HEK293T (cell line): Measurements from ENCODE around the gene MPV17L2.

Experiments used
- CTCF ChIA-PET: fragments of 350-600 bp; formaldehyde crosslinking; extraction: SDS; loops from one replicate; lab custom pipeline; 2021; ENCODE audit warnings: antibody characterized with exemption, inconsistent platforms; lab: Yijun Ruan, JAX
- POLR2A ChIA-PET: fragments of 350-600 bp; formaldehyde crosslinking; extraction: SDS; loops from one replicate; lab custom pipeline; 2020; ENCODE audit warnings: antibody characterized with exemption, inconsistent platforms; lab: Yijun Ruan, JAX
- DNase-seq: peaks from one replicate; pipeline ENCODE4 v3.0.0; 2012; ENCODE audit warnings: mixed read lengths; ENCODE audit errors: extremely low spot score
- ARNT ChIP-seq: fragments of 450-650 bp; IDR thresholded peaks from 2 replicates; pipeline ENCODE4 v1.6.1; 2017; ENCODE audit warnings: mild to moderate bottlenecking
- BHLHE40 ChIP-seq: fragments of 450-650 bp; IDR thresholded peaks from 2 replicates; pipeline ENCODE4 v1.6.1; 2016; ENCODE audit warnings: mild to moderate bottlenecking, moderate library complexity, borderline replicate concordance
- CTBP1 ChIP-seq: fragments of 450-650 bp; IDR thresholded peaks from 2 replicates; pipeline ENCODE4 v1.6.1; 2016; ENCODE audit warnings: borderline replicate concordance
- ELF4 ChIP-seq: fragments of 450-650 bp; IDR thresholded peaks from 2 replicates; pipeline ENCODE4 v1.6.1; 2017; ENCODE audit warnings: antibody characterized with exemption
- FOXA1 ChIP-seq: fragments of 450-650 bp; IDR thresholded peaks from 2 replicates; pipeline ENCODE4 v1.6.1; 2016; ENCODE audit warnings: mild to moderate bottlenecking
- FOXK2 ChIP-seq: fragments of 450-650 bp; IDR thresholded peaks from 2 replicates; pipeline ENCODE4 v1.6.1; 2016; ENCODE audit warnings: mild to moderate bottlenecking
- FOXM1 ChIP-seq: fragments of 450-650 bp; IDR thresholded peaks from 2 replicates; pipeline ENCODE4 v1.6.1; 2017; ENCODE audit warnings: mild to moderate bottlenecking, borderline replicate concordance
- HDGF ChIP-seq: fragments of 450-650 bp; IDR thresholded peaks from 2 replicates; pipeline ENCODE4 v1.6.1; 2017; ENCODE audit warnings: antibody characterized with exemption, borderline replicate concordance
- L3MBTL2 ChIP-seq: fragments of 450-650 bp; conservative IDR thresholded peaks from 2 replicates; pipeline ENCODE4 v1.6.1; 2016; ENCODE audit warnings: mild to moderate bottlenecking
- LEF1 ChIP-seq: fragments of 450-650 bp; IDR thresholded peaks from 2 replicates; pipeline ENCODE4 v1.6.1; 2017; ENCODE audit warnings: mild to moderate bottlenecking, borderline replicate concordance
- NFRKB ChIP-seq: fragments of 450-650 bp; IDR thresholded peaks from 2 replicates; pipeline ENCODE4 v1.6.1; 2016; ENCODE audit warnings: mild to moderate bottlenecking, moderate library complexity
- PKNOX1 ChIP-seq: fragments of 450-650 bp; IDR thresholded peaks from 2 replicates; pipeline ENCODE4 v1.6.1; 2016
- SP1 ChIP-seq: fragments of 450-650 bp; IDR thresholded peaks from 2 replicates; pipeline ENCODE4 v1.6.1; 2017
- SUZ12 ChIP-seq: fragments of 450-650 bp; IDR thresholded peaks from 2 replicates; pipeline ENCODE4 v1.6.1; 2016; ENCODE audit warnings: mild to moderate bottlenecking
- TARDBP ChIP-seq: fragments of 450-650 bp; IDR thresholded peaks from 2 replicates; pipeline ENCODE4 v1.6.1; 2016
- ZNF384 ChIP-seq: fragments of 450-650 bp; IDR thresholded peaks from 2 replicates; pipeline ENCODE4 v1.6.1; 2016

Gene MPV17L2

GRCh38 chr19:18192673-18193387 lies at the start of gene MPV17L2:
MPV17L2 (plus strand) TSS chr19:18193218; CDS start chr19:18193282, 64 bp downstream.
- peak; percentile 89 for DNase-seq
- ChIA-PET CTCF (interaction anchor here (0.6 to 1.7 kb wide), 5 partner anchors 60 to 208 kb away, joined by 3 to 5 read pairs (median 3); no protein-coding TSS in a partner anchor), POLR2A (interaction anchor here (0.7 to 2.6 kb wide), 14 partner anchors 9 to 260 kb away, joined by 3 to 16 read pairs (median 4); partner anchors contain the start of genes CCDC124 and JUND)
- no peak for TF ChIP-seq CTBP1
- 0 out of 2 replicates have a peak, but pooled peaks have one; percentile 51 for TF ChIP-seq HDGF
- no peak for TF ChIP-seq BHLHE40
- no peak for TF ChIP-seq FOXA1
- no peak; the same call in 1 of the 2 replicates for TF ChIP-seq PKNOX1
- TF ChIP-seq FOXM1, result no peak
- TF ChIP-seq SP1, result peak; percentile 95

GRCh38 chr19:18143902-18144301 lies 49.1 kb upstream of the MPV17L2 start:
- CTCF ChIA-PET, result no interaction called here

GRCh38 chr19:18144361-18144760 lies 48.7 kb upstream of the MPV17L2 start:
- ChIA-PET POLR2A (no interaction called here), CTCF (no interaction called here)
- no peak for TF ChIP-seq ZNF384
- TF ChIP-seq ELF4, result no peak
- no peak for TF ChIP-seq TARDBP
- TF ChIP-seq LEF1, result no peak
- TF ChIP-seq SP1, result no peak
- TF ChIP-seq FOXA1, result no peak
- TF ChIP-seq NFRKB, result no peak
- TF ChIP-seq CTBP1, result no peak
- no peak for TF ChIP-seq BHLHE40
- TF ChIP-seq HDGF, result no peak
- no peak for TF ChIP-seq PKNOX1
- DNase-seq, result no peak

More at GRCh38 chr19:18143902-18144301, 49.1 kb upstream of the MPV17L2 start:
- TF ChIP-seq L3MBTL2 (no peak), SP1 (no peak), TARDBP (no peak), FOXA1 (no peak), CTBP1 (no peak), SUZ12 (no peak), HDGF (no peak), FOXK2 (no peak), LEF1 (no peak), ZNF384 (no peak), ELF4 (no peak), NFRKB (no peak), BHLHE40 (no peak), FOXM1 (no peak)
- no peak for DNase-seq
- POLR2A ChIA-PET, result no interaction called here

GRCh38 chr19:18144906-18145305 lies 48.1 kb upstream of the MPV17L2 start:
- no peak for TF ChIP-seq CTBP1
- no peak for TF ChIP-seq L3MBTL2
- no peak for TF ChIP-seq SP1
- no peak for TF ChIP-seq NFRKB
- no peak for TF ChIP-seq HDGF
- TF ChIP-seq PKNOX1, result no peak
- no peak for TF ChIP-seq FOXK2
- TF ChIP-seq LEF1, result no peak
- no peak for TF ChIP-seq ARNT
- no peak for TF ChIP-seq TARDBP
- TF ChIP-seq SUZ12, result no peak
- TF ChIP-seq ZNF384, result no peak
- no peak for TF ChIP-seq ELF4
- TF ChIP-seq FOXA1, result no peak
- no peak for TF ChIP-seq BHLHE40
- no peak for TF ChIP-seq FOXM1
- POLR2A ChIA-PET, result no interaction called here
- CTCF ChIA-PET, result interaction anchor here (0.6 kb wide), 1 partner anchor 32 kb away, joined by 3 read pairs; no protein-coding TSS in a partner anchor
- no peak for DNase-seq

GRCh38 chr19:18145391-18145999 lies 47.5 kb upstream of the MPV17L2 start:
- POLR2A ChIA-PET, result no interaction called here
- TF ChIP-seq ELF4, result no peak
- TF ChIP-seq NFRKB, result no peak
- TF ChIP-seq FOXA1, result no peak
- no peak for TF ChIP-seq FOXM1
- TF ChIP-seq ZNF384, result no peak
- TF ChIP-seq TARDBP, result no peak
- TF ChIP-seq ARNT, result no peak
- TF ChIP-seq BHLHE40, result no peak
- TF ChIP-seq SUZ12, result no peak
- TF ChIP-seq HDGF, result no peak
- no peak for TF ChIP-seq LEF1
- no peak for TF ChIP-seq FOXK2
- TF ChIP-seq L3MBTL2, result no peak
- no peak for TF ChIP-seq PKNOX1
- no peak for TF ChIP-seq SP1
- no peak for TF ChIP-seq CTBP1
- CTCF ChIA-PET, result interaction anchor here (0.6 kb wide), 1 partner anchor 33 kb away, joined by 3 read pairs; no protein-coding TSS in a partner anchor
- no peak for DNase-seq
